K562 (cell line): ENCODE measurements around the gene VPS26A. TPM values are rescaled to one million over a fixed set of nuclear protein-coding genes. Genes with fewer than 3 reads are reported as not detected.
A peak's percentile ranks its signal among the peaks of the same experiment; 100 is the strongest.

Experiments
- ARNT ChIP-seq, 2 experiments: fragments of 450-650 bp; IDR thresholded peaks; 2 replicates each; pipeline ENCODE4 v1.6.1; 2016; ENCODE audit warnings: mild to moderate bottlenecking in 1 of 2
- ATF6 ChIP-seq: sonication (generic); formaldehyde crosslinking; IDR thresholded peaks from 2 replicates; pipeline ENCODE4 v1.4.0; 2020; ENCODE audit warnings: mild to moderate bottlenecking, missing genetic modification reagents
- CEBPB ChIP-seq: fragments of 450-650 bp; IDR thresholded peaks from 2 replicates; pipeline ENCODE4 v1.6.1; 2016; ENCODE audit warnings: missing genetic modification characterization, missing compliant biosample characterization
- E2F4 ChIP-seq: sonication (generic); formaldehyde crosslinking; IDR thresholded peaks from 2 replicates; pipeline ENCODE4 v1.8.0; 2022; ENCODE audit warnings: mild to moderate bottlenecking, low read depth, missing genetic modification reagents
- FIP1L1 ChIP-seq: fragments of 200-400 bp; formaldehyde crosslinking; IDR thresholded peaks from 2 replicates; pipeline ENCODE4 v1.6.1; 2018; ENCODE audit warnings: mild to moderate bottlenecking, low read depth, low read length; ENCODE audit not compliant: poor library complexity, severe bottlenecking
- FOXP1 ChIP-seq: sonication (generic); formaldehyde crosslinking; IDR thresholded peaks from 2 replicates; pipeline ENCODE4 v1.8.0; 2022; ENCODE audit warnings: mild to moderate bottlenecking, missing genetic modification reagents
- GATAD2A ChIP-seq: fragments of 450-650 bp; IDR thresholded peaks from 2 replicates; pipeline ENCODE4 v1.6.1; 2017
- GTF2A2 ChIP-seq: IDR thresholded peaks from 2 replicates; pipeline ENCODE4 v1.6.1; 2016; ENCODE audit warnings: mild to moderate bottlenecking, missing genetic modification characterization, missing compliant biosample characterization
- HMGN3 ChIP-seq: IDR thresholded peaks from 2 replicates; pipeline ENCODE4 v1.6.1; 2011; ENCODE audit warnings: borderline replicate concordance, low read depth, mild to moderate bottlenecking, mixed read lengths, low read length; ENCODE audit not compliant: insufficient read length; ENCODE audit errors: extremely low read depth
- KLF16 ChIP-seq: IDR thresholded peaks from 2 replicates; pipeline ENCODE4 v1.6.1; 2016; ENCODE audit warnings: antibody characterized with exemption
- PURB ChIP-seq: sonication (generic); formaldehyde crosslinking; IDR thresholded peaks from 2 replicates; pipeline ENCODE4 v1.9.0; 2021; ENCODE audit warnings: low read depth, mild to moderate bottlenecking, missing genetic modification reagents
- STAT5B ChIP-seq: fragments of 250-450 bp; sonication (Bioruptor Pico); IDR thresholded peaks from 2 replicates; pipeline ENCODE4 v1.8.0; 2021; ENCODE audit warnings: mild to moderate bottlenecking, inconsistent platforms
- STAT6 ChIP-seq: sonication (generic); formaldehyde crosslinking; IDR thresholded peaks from 2 replicates; pipeline ENCODE4 v1.8.1; 2023; ENCODE audit warnings: mild to moderate bottlenecking, missing genetic modification reagents
- TAF1 ChIP-seq: IDR thresholded peaks from 2 replicates; pipeline ENCODE4 v1.6.1; 2011; ENCODE audit warnings: mild to moderate bottlenecking, low read length, moderate library complexity; ENCODE audit not compliant: insufficient read depth, control insufficient read depth, severe bottlenecking; ENCODE audit errors: extremely low read depth
- TBP ChIP-seq: optimal IDR thresholded peaks from 2 replicates; pipeline ENCODE3; 2011; ENCODE audit warnings: low read depth, low read length, improper control_type of control experiment
- USF2 ChIP-seq: sonication (generic); formaldehyde crosslinking; IDR thresholded peaks from 2 replicates; pipeline ENCODE4 v1.5.0; 2020; ENCODE audit warnings: missing genetic modification reagents
- ZBED1 ChIP-seq: IDR thresholded peaks from 2 replicates; pipeline ENCODE4 v1.6.1; 2014
- ZBTB8A ChIP-seq: fragments of 450-650 bp; IDR thresholded peaks from 2 replicates; pipeline ENCODE4 v1.6.1; 2018; ENCODE audit warnings: mild to moderate bottlenecking, moderate library complexity; ENCODE audit not compliant: partially characterized antibody
- ZC3H8 ChIP-seq: fragments of 450-650 bp; IDR thresholded peaks from 2 replicates; pipeline ENCODE4 v1.6.1; 2017
- ZNF12 ChIP-seq: sonication (generic); formaldehyde crosslinking; IDR thresholded peaks from 2 replicates; pipeline ENCODE4 v1.4.0; 2020; ENCODE audit warnings: mild to moderate bottlenecking, missing genetic modification reagents
- ZSCAN29 ChIP-seq: fragments of 450-650 bp; IDR thresholded peaks from 2 replicates; pipeline ENCODE4 v1.6.1; 2017
- polyA plus RNA-seq, 8 experiments: library from polyadenylated mRNA; depleted of rRNA in 4 of 8; stranded (reverse) in 5 of 8; unstranded in 3 of 8; fragments of >200 nt; fragmentation: Nextera tagmentation in 2 of 8; fragmentation: Illumina TruSeq in 1 of 8; extraction: Ambion mirVana in 2 of 8; extraction: Trizol in 1 of 8; gene quantifications; 2 replicates each; pipeline versions ENCODE4 v1.2.1 to v1.2.3, GENCODE V29; 2011 to 2014; ENCODE audit warnings: inconsistent platforms in 1 of 8, missing spikeins in 1 of 8
- total RNA-seq, 7 experiments: library from RNA; depleted of rRNA in 6 of 7; stranded (reverse); fragments of >200 nt in 6 of 7; fragmentation: Illumina TruSeq in 2 of 7; extraction: Trizol in 2 of 7; gene quantifications; 2 replicates each; pipeline versions ENCODE4 v1.2.1 to v1.2.3, GENCODE V29; 2011 to 2021; ENCODE audit warnings: low replicate concordance in 1 of 7
- TF ChIP-seq, protein P1 (sequence below): fragments of 450-650 bp; IDR thresholded peaks from one replicate; pipeline ENCODE4 v1.6.1; 2018; ENCODE audit warnings: mild to moderate bottlenecking, moderate library complexity; ENCODE audit not compliant: partially characterized antibody

The VPS26A gene
- total and polyA plus RNA-seq, 9 of the 15 experiments (the other 6 are each of a cell fraction or from before 2014, with no cell fraction given) = 47.1 to 137 (median 69.3) TPM

- TF ChIP-seq USF2 (CRISPR knock-in tag) (no peak), PURB (CRISPR knock-in tag) (no peak), ARNT (IDR thresholded peaks at IDR 0.05) (no peak), CEBPB (tag) (no peak), GATAD2A (no peak), TBP (peak; percentile 25), E2F4 (CRISPR knock-in tag) (peak; percentile 57; the same call in 1 of the 2 replicates), KLF16 (no peak), HMGN3 (no peak), FIP1L1 (no peak), ZNF12 (CRISPR knock-in tag) (peak; percentile 91), ZBTB8A (no peak), STAT6 (CRISPR knock-in tag) (no peak), ATF6 (CRISPR knock-in tag) (peak; percentile 16; the same call in 1 of the 2 replicates), ZC3H8 (no peak), FOXP1 (0 out of 2 replicates have a peak, but pooled peaks have one; percentile 9), STAT5B (CRISPR knock-in tag) (no peak), ZSCAN29 (0 out of 2 replicates have a peak, but pooled peaks have one; percentile 4), TAF1 (no peak), ZBED1 (no peak), GTF2A2 (tag) (no peak)
- TF ChIP-seq, protein P1, sequence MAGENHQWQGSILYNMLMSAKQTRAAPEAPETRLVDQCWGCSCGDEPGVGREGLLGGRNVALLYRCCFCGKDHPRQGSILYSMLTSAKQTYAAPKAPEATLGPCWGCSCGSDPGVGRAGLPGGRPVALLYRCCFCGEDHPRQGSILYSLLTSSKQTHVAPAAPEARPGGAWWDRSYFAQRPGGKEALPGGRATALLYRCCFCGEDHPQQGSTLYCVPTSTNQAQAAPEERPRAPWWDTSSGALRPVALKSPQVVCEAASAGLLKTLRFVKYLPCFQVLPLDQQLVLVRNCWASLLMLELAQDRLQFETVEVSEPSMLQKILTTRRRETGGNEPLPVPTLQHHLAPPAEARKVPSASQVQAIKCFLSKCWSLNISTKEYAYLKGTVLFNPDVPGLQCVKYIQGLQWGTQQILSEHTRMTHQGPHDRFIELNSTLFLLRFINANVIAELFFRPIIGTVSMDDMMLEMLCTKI = no peak
These were observed 56.7 kb downstream of the VPS26A start (continued) for GRCh38 chr10:69180525-69181204.
